Measurements from ENCODE around the gene PTPRM.

The PTPRM gene

GRCh38 chr18:8139891-8140406 is 572.8 kb downstream of the PTPRM start:
- H3K4me3 ChIP-seq (ENCODE audit: low read length) = no peak overlapping the region
- DNase-seq (ENCODE audit: low read depth, low spot score) = no peak

- no peak for DNase-seq (ENCODE audit: low read depth, low spot score)
Observed at GRCh38 chr18:8140841-8141501, 573.9 kb downstream of the PTPRM start.

DNA sequence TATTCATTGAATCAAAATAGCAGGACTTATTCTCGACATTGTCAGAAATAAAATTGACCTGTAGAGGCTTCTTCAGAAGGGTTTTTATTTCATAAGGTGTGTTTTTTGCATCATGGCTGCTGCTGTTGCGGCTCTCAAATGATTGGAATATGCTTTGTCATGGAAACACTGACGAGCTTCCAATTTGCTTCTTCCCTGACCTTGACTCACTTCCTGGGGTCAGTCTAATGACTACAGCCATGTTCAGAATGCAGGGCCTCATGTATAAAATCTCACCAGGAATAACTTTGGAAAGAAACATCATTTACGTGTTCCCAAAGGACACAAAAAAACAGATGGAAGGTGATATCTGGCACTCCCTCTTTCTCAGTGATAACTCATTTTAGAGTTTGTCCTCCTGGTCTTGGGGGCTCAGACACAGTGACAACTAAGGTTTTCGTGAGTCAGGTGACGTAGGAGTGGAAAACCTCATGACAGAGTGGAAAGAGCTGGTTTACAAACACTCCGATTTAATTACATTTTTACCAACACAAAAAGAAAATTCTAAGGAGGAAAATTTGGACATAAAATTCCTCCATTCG is 575.1 kb downstream of the PTPRM start:
- no peak for DNase-seq (ENCODE audit: low read depth, low spot score)
- no peak overlapping the region for H3K4me3 ChIP-seq (ENCODE audit: low read length)

More at GRCh38 chr18:8140841-8141501, 573.9 kb downstream of the PTPRM start:
- H3K4me3 ChIP-seq (ENCODE audit: low read length) = no peak overlapping the region

DNA sequence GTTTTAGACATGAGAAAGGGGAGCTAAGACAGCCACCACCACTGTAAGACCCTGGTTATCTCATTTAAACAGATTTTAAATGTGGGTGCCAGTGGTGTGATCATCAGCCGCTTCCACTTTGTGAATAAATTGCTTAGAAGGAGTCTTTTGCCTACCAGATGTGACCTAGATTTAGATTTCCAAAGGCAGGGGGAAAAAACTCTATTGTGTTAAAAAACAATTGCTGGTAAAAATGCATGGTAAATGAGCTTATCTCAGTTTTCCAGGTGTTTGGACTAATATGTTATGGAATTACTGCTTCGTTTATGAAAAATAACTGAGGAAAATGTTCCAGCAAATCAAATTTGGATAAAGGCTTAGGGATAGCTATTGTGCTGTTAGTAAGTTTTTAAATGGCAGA is 575.8 kb downstream of the PTPRM start:
- H3K4me3 ChIP-seq (ENCODE audit: low read length) = no peak overlapping the region
- no peak for DNase-seq (ENCODE audit: low read depth, low spot score)

DNA sequence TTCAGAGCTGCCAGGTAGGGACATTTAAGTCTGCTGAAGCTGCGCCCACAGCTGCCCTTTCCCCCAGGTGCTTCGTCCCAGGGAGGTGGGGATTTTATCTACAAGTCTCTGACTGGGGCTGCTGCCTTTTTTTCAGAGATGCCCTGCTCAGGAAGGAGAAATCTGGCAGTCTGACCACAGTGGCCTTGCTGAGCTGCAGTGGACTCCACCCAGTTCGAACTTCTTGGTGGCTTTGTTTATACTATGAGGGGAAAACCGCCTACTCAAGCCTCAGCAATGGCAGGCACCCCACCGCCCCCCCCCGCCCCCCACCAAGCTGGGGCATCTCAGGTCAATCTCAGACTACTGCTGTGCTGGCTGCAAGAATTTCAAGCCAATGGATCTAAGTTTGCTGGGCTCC is 584.1 kb downstream of the PTPRM start:
- no peak for DNase-seq (ENCODE audit: low read depth, low spot score)
- H3K4me3 ChIP-seq (ENCODE audit: low read length) = no peak overlapping the region

- H3K4me3 ChIP-seq (ENCODE audit: low read length) = no peak overlapping the region
- no peak for DNase-seq (ENCODE audit: low read depth, low spot score)
Observed at GRCh38 chr18:8153887-8154583, 586.9 kb downstream of the PTPRM start.

GRCh38 chr18:8162802-8163201 is 595.7 kb downstream of the PTPRM start:
- no peak for DNase-seq (ENCODE audit: low read depth, low spot score)
- H3K4me3 ChIP-seq (ENCODE audit: low read length) = no peak overlapping the region

DNA sequence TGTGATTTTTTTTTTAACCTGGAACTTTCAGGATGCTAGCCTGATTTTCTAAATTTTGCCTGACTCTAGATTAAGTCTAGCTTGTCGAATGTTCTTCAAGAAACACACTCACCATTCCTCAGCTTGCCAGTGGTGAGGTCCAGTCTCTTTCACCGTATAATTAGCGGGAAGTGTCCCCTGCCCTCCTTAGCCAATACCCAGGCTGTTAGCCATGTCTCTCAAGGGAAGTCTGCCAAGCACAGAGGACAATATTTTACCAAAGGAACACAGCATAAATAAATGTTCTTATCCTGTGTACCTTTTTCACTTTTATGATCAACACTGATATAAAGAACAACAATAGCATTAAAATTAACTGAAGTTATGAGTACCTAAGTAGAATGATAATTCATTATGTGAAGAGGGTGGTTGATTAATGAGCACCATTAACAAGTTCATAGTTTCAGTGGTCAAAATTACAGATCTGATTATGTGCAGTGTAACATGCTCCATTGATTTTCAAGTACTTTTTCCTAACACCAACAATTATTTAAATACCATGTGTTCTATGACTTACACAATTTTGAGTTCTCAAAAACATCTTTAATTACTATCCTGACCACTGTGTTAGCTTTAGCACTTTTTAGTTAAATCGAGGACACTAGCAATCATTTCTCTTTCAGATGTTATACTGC is 596.3 kb downstream of the PTPRM start:
- no peak for DNase-seq (ENCODE audit: low read depth, low spot score)
- H3K4me3 ChIP-seq (ENCODE audit: low read length) = no peak overlapping the region

GRCh38 chr18:8165095-8165494 is 598.0 kb downstream of the PTPRM start:
- no peak for DNase-seq (ENCODE audit: low read depth, low spot score)
- H3K4me3 ChIP-seq (ENCODE audit: low read length) = no peak overlapping the region

- H3K4me3 ChIP-seq (ENCODE audit: low read length) = no peak overlapping the region
- no peak for DNase-seq (ENCODE audit: low read depth, low spot score)
Observed at GRCh38 chr18:8167026-8167425, 599.9 kb downstream of the PTPRM start.

DNA sequence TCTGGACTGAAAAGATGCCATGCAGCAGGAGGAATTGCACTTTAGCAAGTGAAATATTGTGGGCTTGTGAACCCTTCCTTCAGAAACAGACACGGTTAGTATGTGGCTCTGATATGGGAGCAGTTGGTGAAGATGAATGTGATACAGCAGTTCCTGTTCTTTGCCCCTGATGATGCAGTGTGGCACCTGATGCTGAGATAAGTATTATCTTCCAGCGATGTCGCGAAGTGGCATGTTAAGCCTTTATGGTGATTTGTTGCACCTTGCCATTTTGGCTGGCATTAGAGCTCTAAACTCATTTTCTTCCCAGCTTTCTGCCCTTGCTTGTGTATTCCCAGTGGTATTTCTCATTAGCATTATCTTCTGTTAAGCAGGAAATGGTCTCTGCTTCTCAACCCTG is 600.6 kb downstream of the PTPRM start:
- DNase-seq (ENCODE audit: low read depth, low spot score) = no peak
- H3K4me3 ChIP-seq (ENCODE audit: low read length) = no peak overlapping the region

GRCh38 chr18:8169722-8170121 is 602.6 kb downstream of the PTPRM start:
- H3K4me3 ChIP-seq (ENCODE audit: low read length) = no peak overlapping the region

GRCh38 chr18:8174771-8175170 is 607.7 kb downstream of the PTPRM start:
- no peak for DNase-seq (ENCODE audit: low read depth, low spot score)
- no peak overlapping the region for H3K4me3 ChIP-seq (ENCODE audit: low read length)

More at GRCh38 chr18:8169722-8170121, 602.6 kb downstream of the PTPRM start:
- no peak for DNase-seq (ENCODE audit: low read depth, low spot score)

DNA sequence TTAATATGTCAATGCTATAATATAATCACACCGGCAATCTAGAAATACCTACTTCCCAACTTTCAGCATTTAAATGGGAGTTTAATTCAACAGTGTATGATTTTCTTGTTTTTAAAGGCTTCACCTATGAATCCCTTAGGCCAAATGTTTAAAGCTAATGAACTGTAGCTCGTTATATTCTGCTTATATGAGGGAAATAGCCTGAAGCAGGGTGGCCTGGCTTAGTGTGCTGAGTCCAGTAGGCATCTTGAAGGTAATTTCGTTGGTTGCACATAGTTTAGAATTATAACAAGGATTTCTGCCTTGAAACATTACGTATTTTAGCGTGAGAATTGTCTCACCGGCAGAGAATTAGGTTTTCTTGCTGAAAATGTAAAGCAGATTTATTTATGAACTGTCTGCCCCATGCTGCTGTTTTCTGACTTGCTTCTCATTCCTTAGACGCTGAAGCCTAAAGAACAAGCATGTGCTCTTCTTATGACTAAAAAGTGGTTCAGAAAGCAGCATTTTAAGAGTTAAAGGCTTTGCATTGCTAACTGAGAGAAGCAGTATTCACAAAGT is 608.5 kb downstream of the PTPRM start:
- no peak overlapping the region for H3K4me3 ChIP-seq (ENCODE audit: low read length)
- DNase-seq (ENCODE audit: low read depth, low spot score) = no peak

GRCh38 chr18:8176109-8176508 is 609.0 kb downstream of the PTPRM start:
- no peak for DNase-seq (ENCODE audit: low read depth, low spot score)
- no peak overlapping the region for H3K4me3 ChIP-seq (ENCODE audit: low read length)

- DNase-seq (ENCODE audit: low read depth, low spot score) = no peak
- H3K4me3 ChIP-seq (ENCODE audit: low read length) = no peak overlapping the region
Observed at GRCh38 chr18:8176554-8176953, 609.4 kb downstream of the PTPRM start.

DNA sequence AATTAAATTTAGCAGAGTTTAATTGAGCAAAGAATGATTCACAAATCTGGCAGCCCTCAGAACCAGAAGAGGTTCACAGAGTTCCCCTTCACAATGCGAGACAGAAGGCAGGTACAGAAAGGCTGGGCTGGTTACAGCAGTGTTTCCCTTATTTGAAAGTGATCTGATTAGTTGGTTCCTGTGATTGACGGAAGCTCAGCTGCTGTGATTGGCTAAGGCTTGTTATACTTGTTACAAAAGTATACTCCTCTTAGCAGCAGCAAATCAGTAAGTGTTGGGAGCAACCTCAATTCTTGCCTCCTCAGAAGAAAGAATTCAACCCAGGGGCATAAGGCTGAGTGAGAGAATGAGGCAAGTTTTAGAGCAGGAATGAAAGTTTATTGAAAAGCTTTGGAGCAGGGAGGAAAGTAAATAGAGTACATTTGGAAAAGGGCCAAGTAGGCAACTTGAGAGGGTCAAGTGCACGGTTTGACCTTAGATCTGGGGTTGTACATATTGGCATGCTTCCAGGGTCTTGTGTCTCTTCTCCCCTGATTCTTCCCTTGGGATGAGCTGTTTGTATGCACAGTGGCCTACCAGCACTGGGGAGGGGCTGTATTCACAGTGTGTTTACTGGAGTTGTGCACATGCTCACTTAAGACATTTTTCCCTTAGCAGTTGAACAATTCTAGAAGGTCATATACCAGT is 610.4 kb downstream of the PTPRM start:
- no peak overlapping the region for H3K4me3 ChIP-seq (ENCODE audit: low read length)
- peak; percentile 14 for DNase-seq (ENCODE audit: low read depth, low spot score)

GRCh38 chr18:8186413-8186812 is 619.3 kb downstream of the PTPRM start:
- H3K4me3 ChIP-seq (ENCODE audit: low read length) = no peak overlapping the region
- no peak for DNase-seq (ENCODE audit: low read depth, low spot score)

- H3K4me3 ChIP-seq (ENCODE audit: low read length) = no peak overlapping the region
- no peak for DNase-seq (ENCODE audit: low read depth, low spot score)
Observed at GRCh38 chr18:8188184-8188583, 621.1 kb downstream of the PTPRM start.
